ENCODE results near the gene TWF2. TPM values are rescaled to one million over a fixed set of nuclear protein-coding genes. Genes with fewer than 3 reads are reported as not detected.
A peak's percentile ranks its signal among the peaks of the same experiment; 100 is the strongest.

The TWF2 gene
- total RNA-seq, 1 experiment from 2014 or later, result 44.8 TPM

- H3K79me1 ChIP-seq (ENCODE audit: insufficient read depth, low read depth, low read length, poor library complexity, severe bottlenecking), result no peaks in the 10 kb centered on the region
- Mint-ChIP-seq H3K4me1 (peaks cover 15 to 17% of the 10 kb centered on the region in 2 experiments), H3K4me3 (no peak overlapping the region), H3K9me3 (no peaks in the 10 kb centered on the region), H3K36me3 (ENCODE audit: insufficient read depth in 1 of 3, low read depth in 3 of 3) (no peaks in the 10 kb centered on the region), H3K27me3 (ENCODE audit: low read depth) (peaks cover 10% of the 10 kb centered on the region; the same call in 1 of the 2 replicates), H3K27ac (no peak overlapping the region)
- H3K9ac ChIP-seq (ENCODE audit: extremely low read depth, insufficient read length, low read length), result no peak overlapping the region
- no peak overlapping the region for H3K56ac ChIP-seq (ENCODE audit: insufficient read length, low read depth, low read length)
- H4K20me1 ChIP-seq (ENCODE audit: control insufficient read depth, insufficient read depth, insufficient read length), result no peaks in the 10 kb centered on the region
- H3K79me2 ChIP-seq (ENCODE audit: insufficient read depth, low read length), result no peaks in the 10 kb centered on the region
- H2AK5ac ChIP-seq (ENCODE audit: insufficient read length, low read length), result no peak overlapping the region
- no peak overlapping the region for H3T11ph ChIP-seq (ENCODE audit: low read length)
- H2BK5ac ChIP-seq (ENCODE audit: insufficient read length, low read length), result no peak overlapping the region
- no peak overlapping the region for H2BK15ac ChIP-seq (ENCODE audit: low read depth, low read length)
- no peak overlapping the region for H3K18ac ChIP-seq (ENCODE audit: insufficient read length, low read depth, low read length)
- no peak overlapping the region for H2BK12ac ChIP-seq (ENCODE audit: insufficient read length, low read depth, low read length)
- peak overlapping the region; percentile 66; the same call in 1 of the 2 replicates for H3K14ac ChIP-seq (ENCODE audit: insufficient read depth, low read length)
- H3K4ac ChIP-seq (ENCODE audit: low read depth, low read length), result no peak overlapping the region
- no CpG with 5 or more reads among the region's 4 CpGs for WGBS (ENCODE audit: extremely low coverage, insufficient read length, low lambda C conversion rate)
- H2BK120ac ChIP-seq (ENCODE audit: low read depth, low read length, poor library complexity, severe bottlenecking), result no peak overlapping the region
- H3K23ac ChIP-seq (ENCODE audit: insufficient read length, low read depth, low read length), result no peak overlapping the region
- no peaks in the 10 kb centered on the region for H3K9me3 ChIP-seq (ENCODE audit: control insufficient read depth, low read depth, low read length)
- H3K23me2 ChIP-seq (ENCODE audit: insufficient read length, low read depth, low read length, poor library complexity, severe bottlenecking), result no peaks in the 10 kb centered on the region
- H2BK20ac ChIP-seq (ENCODE audit: low read depth, low read length, poor library complexity, severe bottlenecking), result no peak overlapping the region
- no peak overlapping the region for H4K91ac ChIP-seq (ENCODE audit: insufficient read length, low read depth, low read length)
- no peak overlapping the region for H2AFZ ChIP-seq (ENCODE audit: low read length)
- no peak overlapping the region for H3K4me2 ChIP-seq (ENCODE audit: insufficient read depth, insufficient read length, low read length)
- no peak overlapping the region for H4K8ac ChIP-seq (replicated peaks; ENCODE audit: insufficient read length, low read depth, low read length)
- H3K4me1 ChIP-seq (ENCODE audit: insufficient read depth, low read length), result no peaks in the 10 kb centered on the region
- H3K27ac ChIP-seq (ENCODE audit: insufficient read length, low read depth, low read length), result no peak overlapping the region
- H4K5ac ChIP-seq (ENCODE audit: insufficient read length, low read depth, low read length), result no peak overlapping the region
- no peak for DNase-seq
- TF ChIP-seq, protein P1, sequence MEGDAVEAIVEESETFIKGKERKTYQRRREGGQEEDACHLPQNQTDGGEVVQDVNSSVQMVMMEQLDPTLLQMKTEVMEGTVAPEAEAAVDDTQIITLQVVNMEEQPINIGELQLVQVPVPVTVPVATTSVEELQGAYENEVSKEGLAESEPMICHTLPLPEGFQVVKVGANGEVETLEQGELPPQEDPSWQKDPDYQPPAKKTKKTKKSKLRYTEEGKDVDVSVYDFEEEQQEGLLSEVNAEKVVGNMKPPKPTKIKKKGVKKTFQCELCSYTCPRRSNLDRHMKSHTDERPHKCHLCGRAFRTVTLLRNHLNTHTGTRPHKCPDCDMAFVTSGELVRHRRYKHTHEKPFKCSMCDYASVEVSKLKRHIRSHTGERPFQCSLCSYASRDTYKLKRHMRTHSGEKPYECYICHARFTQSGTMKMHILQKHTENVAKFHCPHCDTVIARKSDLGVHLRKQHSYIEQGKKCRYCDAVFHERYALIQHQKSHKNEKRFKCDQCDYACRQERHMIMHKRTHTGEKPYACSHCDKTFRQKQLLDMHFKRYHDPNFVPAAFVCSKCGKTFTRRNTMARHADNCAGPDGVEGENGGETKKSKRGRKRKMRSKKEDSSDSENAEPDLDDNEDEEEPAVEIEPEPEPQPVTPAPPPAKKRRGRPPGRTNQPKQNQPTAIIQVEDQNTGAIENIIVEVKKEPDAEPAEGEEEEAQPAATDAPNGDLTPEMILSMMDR (conservative IDR thresholded peaks at IDR 0.05), result no peak
- no peaks in the 10 kb centered on the region for H3K27me3 ChIP-seq (ENCODE audit: insufficient read depth, low read length)
These were observed 57.4 kb downstream of the TWF2 start for GRCh38 chr3:52181543-52181942.

Small RNA genes within 50 kb of the gene (microRNA-seq; reads per million reads assigned to microRNA genes)
- gene MIRLET7G (ENCODE audit: borderline microRNAs expressed), result 19.6 reads per million, percentile 53 among the genes with 10 or more reads in this experiment

Other genes with a start within 250 kb of the TWF2 start
- 1,592 and 1,656 TPM in 2 replicates for gene RPL29, start 243.3 kb downstream of the TWF2 start, total RNA-seq (2021)
- gene DUSP7, start 182.6 kb downstream of the TWF2 start, total RNA-seq (2021), result 23.5 and 24.0 TPM in 2 replicates
- gene POC1A, start 84.7 kb downstream of the TWF2 start, total RNA-seq (2021), result 29.0 and 29.3 TPM in 2 replicates
- 39.1 and 40.4 TPM in 2 replicates for gene ALAS1, start 41.0 kb downstream of the TWF2 start, total RNA-seq (2021)
- gene TLR9, start 13.5 kb downstream of the TWF2 start, total RNA-seq (2021), result not detected in 2 replicates
- 6.1 and 7.4 TPM in 2 replicates for gene PPM1M, start 6.6 kb upstream of the TWF2 start, total RNA-seq (2021)
- 83.1 and 84.3 TPM in 2 replicates for gene WDR82, start 39.5 kb upstream of the TWF2 start, total RNA-seq (2021)
- gene GLYCTK, start 48.7 kb upstream of the TWF2 start, total RNA-seq (2021), result 8.4 and 8.8 TPM in 2 replicates
- 2.0 and 2.3 TPM in 2 replicates for gene DNAH1, start 77.2 kb upstream of the TWF2 start, total RNA-seq (2021)
- gene BAP1, start 170.8 kb upstream of the TWF2 start, total RNA-seq (2021), result 79.6 and 84.1 TPM in 2 replicates
- 9.4 and 9.9 TPM in 2 replicates for gene PHF7, start 171.5 kb upstream of the TWF2 start, total RNA-seq (2021)
- 1.7 and 2.4 TPM in 2 replicates for gene SEMA3G, start 205.9 kb upstream of the TWF2 start, total RNA-seq (2021)
- gene TNNC1, start 214.9 kb upstream of the TWF2 start, total RNA-seq (2021), result 5.6 and 7.7 TPM in 2 replicates
- 99.0 and 104 TPM in 2 replicates for gene NISCH, start 216.4 kb upstream of the TWF2 start, total RNA-seq (2021)